Measurements from ENCODE around the gene MAN1B1.

DNA sequence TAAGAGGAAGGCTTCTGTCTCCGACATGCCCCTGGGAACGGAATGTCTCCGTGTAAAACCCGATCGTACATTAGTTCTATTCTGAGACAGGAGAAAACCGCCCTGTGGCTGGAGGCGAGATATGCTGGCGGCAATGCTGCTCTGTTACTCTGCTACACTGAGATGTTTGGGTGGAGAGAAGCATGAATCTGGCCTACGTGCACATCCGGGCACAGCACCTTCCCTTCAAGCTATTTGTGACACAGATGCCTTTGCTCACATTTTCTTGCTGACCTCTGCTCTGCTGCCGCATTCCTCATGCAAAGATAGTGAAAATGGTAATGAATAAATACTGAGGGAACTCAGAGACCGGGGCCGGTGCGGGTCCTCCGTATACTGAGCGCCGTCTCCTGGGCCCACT, 29.9 kb downstream of the MAN1B1 start:
- TF ChIP-seq, protein P1, sequence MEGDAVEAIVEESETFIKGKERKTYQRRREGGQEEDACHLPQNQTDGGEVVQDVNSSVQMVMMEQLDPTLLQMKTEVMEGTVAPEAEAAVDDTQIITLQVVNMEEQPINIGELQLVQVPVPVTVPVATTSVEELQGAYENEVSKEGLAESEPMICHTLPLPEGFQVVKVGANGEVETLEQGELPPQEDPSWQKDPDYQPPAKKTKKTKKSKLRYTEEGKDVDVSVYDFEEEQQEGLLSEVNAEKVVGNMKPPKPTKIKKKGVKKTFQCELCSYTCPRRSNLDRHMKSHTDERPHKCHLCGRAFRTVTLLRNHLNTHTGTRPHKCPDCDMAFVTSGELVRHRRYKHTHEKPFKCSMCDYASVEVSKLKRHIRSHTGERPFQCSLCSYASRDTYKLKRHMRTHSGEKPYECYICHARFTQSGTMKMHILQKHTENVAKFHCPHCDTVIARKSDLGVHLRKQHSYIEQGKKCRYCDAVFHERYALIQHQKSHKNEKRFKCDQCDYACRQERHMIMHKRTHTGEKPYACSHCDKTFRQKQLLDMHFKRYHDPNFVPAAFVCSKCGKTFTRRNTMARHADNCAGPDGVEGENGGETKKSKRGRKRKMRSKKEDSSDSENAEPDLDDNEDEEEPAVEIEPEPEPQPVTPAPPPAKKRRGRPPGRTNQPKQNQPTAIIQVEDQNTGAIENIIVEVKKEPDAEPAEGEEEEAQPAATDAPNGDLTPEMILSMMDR (IDR thresholded peaks at IDR 0.05; ENCODE audit: insufficient read depth, low read length) = no peak
- TF ChIP-seq, protein P2, sequence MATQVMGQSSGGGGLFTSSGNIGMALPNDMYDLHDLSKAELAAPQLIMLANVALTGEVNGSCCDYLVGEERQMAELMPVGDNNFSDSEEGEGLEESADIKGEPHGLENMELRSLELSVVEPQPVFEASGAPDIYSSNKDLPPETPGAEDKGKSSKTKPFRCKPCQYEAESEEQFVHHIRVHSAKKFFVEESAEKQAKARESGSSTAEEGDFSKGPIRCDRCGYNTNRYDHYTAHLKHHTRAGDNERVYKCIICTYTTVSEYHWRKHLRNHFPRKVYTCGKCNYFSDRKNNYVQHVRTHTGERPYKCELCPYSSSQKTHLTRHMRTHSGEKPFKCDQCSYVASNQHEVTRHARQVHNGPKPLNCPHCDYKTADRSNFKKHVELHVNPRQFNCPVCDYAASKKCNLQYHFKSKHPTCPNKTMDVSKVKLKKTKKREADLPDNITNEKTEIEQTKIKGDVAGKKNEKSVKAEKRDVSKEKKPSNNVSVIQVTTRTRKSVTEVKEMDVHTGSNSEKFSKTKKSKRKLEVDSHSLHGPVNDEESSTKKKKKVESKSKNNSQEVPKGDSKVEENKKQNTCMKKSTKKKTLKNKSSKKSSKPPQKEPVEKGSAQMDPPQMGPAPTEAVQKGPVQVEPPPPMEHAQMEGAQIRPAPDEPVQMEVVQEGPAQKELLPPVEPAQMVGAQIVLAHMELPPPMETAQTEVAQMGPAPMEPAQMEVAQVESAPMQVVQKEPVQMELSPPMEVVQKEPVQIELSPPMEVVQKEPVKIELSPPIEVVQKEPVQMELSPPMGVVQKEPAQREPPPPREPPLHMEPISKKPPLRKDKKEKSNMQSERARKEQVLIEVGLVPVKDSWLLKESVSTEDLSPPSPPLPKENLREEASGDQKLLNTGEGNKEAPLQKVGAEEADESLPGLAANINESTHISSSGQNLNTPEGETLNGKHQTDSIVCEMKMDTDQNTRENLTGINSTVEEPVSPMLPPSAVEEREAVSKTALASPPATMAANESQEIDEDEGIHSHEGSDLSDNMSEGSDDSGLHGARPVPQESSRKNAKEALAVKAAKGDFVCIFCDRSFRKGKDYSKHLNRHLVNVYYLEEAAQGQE (IDR thresholded peaks at IDR 0.05; ENCODE audit: insufficient replicate concordance, low read depth) = no peak
- TF ChIP-seq POLR2AphosphoS5 (IDR thresholded peaks at IDR 0.05; ENCODE audit: low read depth) = no peak
